Gastrocnemius medialis (tissue), 4 donors: Measurements from ENCODE around the gene MAML2. TPM values are rescaled to one million over a fixed set of nuclear protein-coding genes. Genes with fewer than 3 reads are reported as not detected.

ENCODE experiments used
- ATAC-seq, 2 donors: fragments of 150-250 bp; one replicate each; pipeline ENCODE4 v1.9.1; 2016
- DNase-seq, 2 donors: peaks; one replicate each; pipeline ENCODE4 v3.0.0-alpha.2; 2019
- H3K27ac ChIP-seq, 4 donors: fragments of 200-600 bp; sonication (generic); 1 replicate in 1 of 4; 2 replicates in 3 of 4; pipeline ENCODE4 v1.5.1; 2016 to 2018; ENCODE audit warnings: mild to moderate bottlenecking in 2 of 4, moderate library complexity in 1 of 4
- H3K27me3 ChIP-seq, 3 donors: fragments of 200-600 bp; sonication (generic) in 2 of 3; 1 replicate in 1 of 3; 2 replicates in 2 of 3; pipeline versions ENCODE4 v1.5.1 to v1.6.0; 2016 to 2019; ENCODE audit warnings: mild to moderate bottlenecking in 1 of 3, moderate library complexity in 1 of 3
- H3K36me3 ChIP-seq, 2 donors: fragments of 200-600 bp; sonication (generic) in 1 of 2; one replicate each; pipeline ENCODE4 v1.5.1; 2017 to 2018
- H3K4me1 ChIP-seq, 2 donors: fragments of 200-600 bp; sonication (generic) in 1 of 2; one replicate each; pipeline ENCODE4 v1.5.1; 2016 to 2017; ENCODE audit warnings: mild to moderate bottlenecking in 2 of 2
- H3K4me3 ChIP-seq, 4 donors: fragments of 200-600 bp; sonication (generic) in 3 of 4; 1 replicate in 1 of 4; 2 replicates in 3 of 4; pipeline ENCODE4 v1.5.1; 2016 to 2019; ENCODE audit warnings: mild to moderate bottlenecking in 2 of 4
- H3K9me3 ChIP-seq, 3 donors: fragments of 200-600 bp; sonication (generic) in 2 of 3; 1 replicate in 1 of 3; 2 replicates in 2 of 3; pipeline ENCODE4 v1.5.1; 2016 to 2019
- POLR2A ChIP-seq, 2 donors: fragments of 450-650 bp; IDR thresholded peaks; one replicate each; pipeline ENCODE4 v1.6.1; 2017; ENCODE audit warnings: antibody characterized with exemption in 2 of 2, mild to moderate bottlenecking in 2 of 2, moderate library complexity in 2 of 2
- in situ Hi-C, 4 donors: fragments of 200-750 bp; cut with MboI; loops; one replicate each; pipeline versions ENCODE4 v1.15.0 to v1.8.0; 2017; ENCODE audit warnings: low sequenced_read_pairs in 4 of 4
- intact Hi-C: fragments of 100-400 bp; cut with DNase I; formaldehyde crosslinking; loops from one replicate; pipeline ENCODE4 v1.15.1; 2023; ENCODE audit warnings: low total_unique reads
- total RNA-seq, 4 donors: library from RNA; depleted of rRNA; stranded (reverse); fragments of >200 nt; gene quantifications; one replicate each; pipeline versions ENCODE4 v1.1.0 to v1.2.3, GENCODE V29; 2016
- TF ChIP-seq, protein P1 (sequence below), 5 experiments: fragments of 450-650 bp in 3 of 5; fragments of 200-600 bp in 2 of 5; sonication (generic) in 2 of 5; IDR thresholded peaks in 4 of 5; conservative IDR thresholded peaks in 1 of 5; 1 replicate in 4 of 5; 2 replicates in 1 of 5; pipeline ENCODE4 v1.5.1; 2016 to 2019; ENCODE audit warnings: antibody characterized with exemption in 5 of 5, mild to moderate bottlenecking in 3 of 5, moderate library complexity in 3 of 5

The MAML2 gene
- total RNA-seq, 4 donors from 2014 or later: 4.1 to 6.3 (median 4.8) TPM

DNA sequence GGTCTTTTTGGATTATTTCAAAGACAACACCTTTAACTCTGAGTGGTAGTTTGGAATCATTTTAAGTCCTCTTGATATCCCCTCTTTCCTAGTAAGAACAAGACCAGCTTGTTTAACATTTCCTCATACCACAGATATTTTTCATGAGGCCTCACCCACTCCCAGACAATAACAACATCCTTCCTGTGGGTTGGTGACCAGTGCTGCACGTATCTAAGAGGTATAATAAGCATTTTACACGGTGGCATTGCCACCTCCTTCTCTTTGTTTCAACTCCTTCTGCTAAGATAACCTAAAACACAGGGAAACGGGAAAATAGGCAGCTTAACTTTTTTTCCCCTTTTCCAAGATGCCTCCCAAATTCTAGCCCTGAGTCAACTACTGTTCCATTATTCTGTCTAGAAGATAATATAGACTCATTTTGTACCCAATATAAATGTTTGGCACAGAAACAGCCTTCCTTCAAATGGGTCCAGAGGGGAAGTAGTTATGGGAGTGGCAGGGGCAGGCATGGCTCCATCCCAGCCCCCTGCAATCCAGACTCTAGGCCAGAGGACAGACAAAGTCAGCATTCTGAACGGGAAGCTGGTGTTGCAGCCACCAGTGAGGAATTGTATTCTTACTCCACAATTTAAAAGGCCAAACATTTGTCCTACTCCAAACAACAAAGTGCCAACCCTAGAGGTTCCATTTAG lies 28.5 kb downstream of the MAML2 start:
- ATAC-seq: peak in 1 of 2 donors; percentile 53
- TF ChIP-seq, protein P1, sequence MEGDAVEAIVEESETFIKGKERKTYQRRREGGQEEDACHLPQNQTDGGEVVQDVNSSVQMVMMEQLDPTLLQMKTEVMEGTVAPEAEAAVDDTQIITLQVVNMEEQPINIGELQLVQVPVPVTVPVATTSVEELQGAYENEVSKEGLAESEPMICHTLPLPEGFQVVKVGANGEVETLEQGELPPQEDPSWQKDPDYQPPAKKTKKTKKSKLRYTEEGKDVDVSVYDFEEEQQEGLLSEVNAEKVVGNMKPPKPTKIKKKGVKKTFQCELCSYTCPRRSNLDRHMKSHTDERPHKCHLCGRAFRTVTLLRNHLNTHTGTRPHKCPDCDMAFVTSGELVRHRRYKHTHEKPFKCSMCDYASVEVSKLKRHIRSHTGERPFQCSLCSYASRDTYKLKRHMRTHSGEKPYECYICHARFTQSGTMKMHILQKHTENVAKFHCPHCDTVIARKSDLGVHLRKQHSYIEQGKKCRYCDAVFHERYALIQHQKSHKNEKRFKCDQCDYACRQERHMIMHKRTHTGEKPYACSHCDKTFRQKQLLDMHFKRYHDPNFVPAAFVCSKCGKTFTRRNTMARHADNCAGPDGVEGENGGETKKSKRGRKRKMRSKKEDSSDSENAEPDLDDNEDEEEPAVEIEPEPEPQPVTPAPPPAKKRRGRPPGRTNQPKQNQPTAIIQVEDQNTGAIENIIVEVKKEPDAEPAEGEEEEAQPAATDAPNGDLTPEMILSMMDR (IDR thresholded peaks at IDR 0.05 in 4 of 5, conservative IDR thresholded peaks at IDR 0.05 in 1 of 5): no peak
- TF ChIP-seq POLR2A (IDR thresholded peaks at IDR 0.05): no peak
- H3K9me3 ChIP-seq: no peaks in the 10 kb centered on the region
- no peak overlapping the region for H3K4me3 ChIP-seq
- in situ Hi-C loops (no loop called here), intact Hi-C loops (no loop called here)
- H3K4me1 ChIP-seq: peaks cover 12 to 22% of the 10 kb centered on the region in 2 donors
- DNase-seq: no peak
- no peaks in the 10 kb centered on the region for H3K27me3 ChIP-seq
- H3K27ac ChIP-seq: peak overlapping the region in 3 of 4 donors; percentile 29 to 61 (median 44)
- H3K36me3 ChIP-seq: no peaks in the 10 kb centered on the region

GRCh38 chr11:96313163-96313562 lies 29.8 kb downstream of the MAML2 start:
- Histone ChIP-seq H3K36me3 (no peaks in the 10 kb centered on the region), H3K27me3 (no peaks in the 10 kb centered on the region), H3K4me3 (no peak overlapping the region), H3K9me3 (no peaks in the 10 kb centered on the region), H3K27ac (no peak overlapping the region), H3K4me1 (peaks cover 14 to 22% of the 10 kb centered on the region in 2 donors)
- no peak for TF ChIP-seq POLR2A (IDR thresholded peaks at IDR 0.05)
- TF ChIP-seq, protein P1 (IDR thresholded peaks at IDR 0.05 in 4 of 5, conservative IDR thresholded peaks at IDR 0.05 in 1 of 5): no peak
- no peak for DNase-seq
- in situ Hi-C loops: no loop called here
- intact Hi-C loops: no loop called here
- no peak for ATAC-seq

DNA sequence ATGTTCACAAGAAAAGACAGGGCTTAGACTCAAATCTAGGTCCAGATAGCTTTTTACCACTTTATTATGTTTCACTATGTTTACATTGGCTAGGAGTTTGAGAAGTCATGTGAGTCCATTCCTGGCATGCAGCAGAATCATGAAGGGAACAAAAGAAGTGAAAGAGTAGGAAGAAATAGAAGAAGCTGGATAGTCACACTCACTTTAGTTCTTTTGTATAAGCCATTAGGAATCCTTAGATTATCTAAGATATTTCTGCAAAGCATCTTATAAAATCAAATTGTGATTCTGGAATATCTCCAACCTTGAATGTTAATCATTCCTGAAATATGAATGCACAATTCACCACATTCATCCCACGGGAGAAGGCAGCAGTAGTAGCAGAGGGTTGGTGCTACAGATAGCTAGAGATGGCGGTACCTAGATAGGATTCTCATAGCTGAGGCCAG lies 31.9 kb downstream of the MAML2 start:
- ATAC-seq (no peak), DNase-seq (no peak)
- H3K27ac ChIP-seq: no peak overlapping the region
- no peaks in the 10 kb centered on the region for H3K36me3 ChIP-seq
- no peaks in the 10 kb centered on the region for H3K27me3 ChIP-seq
- H3K4me3 ChIP-seq: no peak overlapping the region
- H3K9me3 ChIP-seq: no peaks in the 10 kb centered on the region
- TF ChIP-seq, protein P1 (IDR thresholded peaks at IDR 0.05 in 4 of 5, conservative IDR thresholded peaks at IDR 0.05 in 1 of 5): no peak
- TF ChIP-seq POLR2A (IDR thresholded peaks at IDR 0.05): no peak
- peaks cover 32 to 41% of the 10 kb centered on the region in 2 donors for H3K4me1 ChIP-seq
- intact Hi-C loops: no loop called here
- in situ Hi-C loops: no loop called here

GRCh38 chr11:96310236-96310635 lies 32.8 kb downstream of the MAML2 start:
- Histone ChIP-seq H3K27ac (no peak overlapping the region), H3K4me3 (no peak overlapping the region), H3K9me3 (no peaks in the 10 kb centered on the region), H3K36me3 (no peaks in the 10 kb centered on the region), H3K27me3 (no peaks in the 10 kb centered on the region), H3K4me1 (peaks cover 36 to 42% of the 10 kb centered on the region in 2 donors)
- ATAC-seq (no peak), DNase-seq (no peak)
- in situ Hi-C loops (no loop called here), intact Hi-C loops (no loop called here)
- TF ChIP-seq POLR2A (IDR thresholded peaks at IDR 0.05): no peak
- TF ChIP-seq, protein P1 (IDR thresholded peaks at IDR 0.05 in 4 of 5, conservative IDR thresholded peaks at IDR 0.05 in 1 of 5): no peak
